ENCODE measurements around the gene SGMS1. TPM values are rescaled to one million over a fixed set of nuclear protein-coding genes. Genes with fewer than 3 reads are reported as not detected.

Gene SGMS1
- total RNA-seq, 1 donor from 2014 or later, result 24.1 TPM

DNA sequence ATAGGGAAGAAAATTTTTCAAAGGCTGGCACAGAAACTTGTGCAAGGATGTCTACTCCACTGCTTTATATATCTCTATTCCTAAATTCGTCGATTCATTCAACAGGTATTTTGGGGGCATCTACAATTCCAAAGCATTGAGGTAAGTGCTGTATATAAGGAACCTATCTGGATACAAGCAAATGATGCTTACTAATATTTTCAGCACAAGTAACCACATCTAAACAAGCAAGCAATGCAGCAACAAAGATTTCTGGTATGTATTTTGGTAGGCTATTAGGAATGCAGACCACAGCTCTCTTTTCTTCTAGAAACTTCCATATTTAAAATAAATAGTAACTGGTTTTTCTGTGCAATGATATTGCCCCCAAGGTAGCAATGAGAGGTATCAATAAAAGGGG, 183.9 kb downstream of the SGMS1 start:
- no peak for DNase-seq
- Mint-ChIP-seq H3K4me1 (ENCODE audit: low read depth, unreplicated experiment) (no peaks in the 10 kb centered on the region), H3K27me3 (ENCODE audit: unreplicated experiment) (no peaks in the 10 kb centered on the region), H3K36me3 (ENCODE audit: unreplicated experiment) (no peaks in the 10 kb centered on the region), H3K9me3 (ENCODE audit: unreplicated experiment) (no peaks in the 10 kb centered on the region), H3K4me3 (ENCODE audit: unreplicated experiment) (no peak overlapping the region), H3K27ac (ENCODE audit: unreplicated experiment) (no peak overlapping the region)
- TF ChIP-seq, protein P1, sequence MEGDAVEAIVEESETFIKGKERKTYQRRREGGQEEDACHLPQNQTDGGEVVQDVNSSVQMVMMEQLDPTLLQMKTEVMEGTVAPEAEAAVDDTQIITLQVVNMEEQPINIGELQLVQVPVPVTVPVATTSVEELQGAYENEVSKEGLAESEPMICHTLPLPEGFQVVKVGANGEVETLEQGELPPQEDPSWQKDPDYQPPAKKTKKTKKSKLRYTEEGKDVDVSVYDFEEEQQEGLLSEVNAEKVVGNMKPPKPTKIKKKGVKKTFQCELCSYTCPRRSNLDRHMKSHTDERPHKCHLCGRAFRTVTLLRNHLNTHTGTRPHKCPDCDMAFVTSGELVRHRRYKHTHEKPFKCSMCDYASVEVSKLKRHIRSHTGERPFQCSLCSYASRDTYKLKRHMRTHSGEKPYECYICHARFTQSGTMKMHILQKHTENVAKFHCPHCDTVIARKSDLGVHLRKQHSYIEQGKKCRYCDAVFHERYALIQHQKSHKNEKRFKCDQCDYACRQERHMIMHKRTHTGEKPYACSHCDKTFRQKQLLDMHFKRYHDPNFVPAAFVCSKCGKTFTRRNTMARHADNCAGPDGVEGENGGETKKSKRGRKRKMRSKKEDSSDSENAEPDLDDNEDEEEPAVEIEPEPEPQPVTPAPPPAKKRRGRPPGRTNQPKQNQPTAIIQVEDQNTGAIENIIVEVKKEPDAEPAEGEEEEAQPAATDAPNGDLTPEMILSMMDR (IDR thresholded peaks at IDR 0.05; ENCODE audit: partially characterized antibody, unreplicated experiment), result no peak

GRCh38 chr10:50439187-50439586, 184.6 kb downstream of the SGMS1 start:
- H3K36me3 Mint-ChIP-seq (ENCODE audit: unreplicated experiment), result no peaks in the 10 kb centered on the region
- H3K4me3 Mint-ChIP-seq (ENCODE audit: unreplicated experiment), result no peak overlapping the region
- TF ChIP-seq, protein P1 (IDR thresholded peaks at IDR 0.05; ENCODE audit: partially characterized antibody, unreplicated experiment), result no peak
- no peaks in the 10 kb centered on the region for H3K4me1 Mint-ChIP-seq (ENCODE audit: low read depth, unreplicated experiment)
- H3K27me3 Mint-ChIP-seq (ENCODE audit: unreplicated experiment), result no peaks in the 10 kb centered on the region
- no peak overlapping the region for H3K27ac Mint-ChIP-seq (ENCODE audit: unreplicated experiment)
- H3K9me3 Mint-ChIP-seq (ENCODE audit: unreplicated experiment), result no peaks in the 10 kb centered on the region
- no peak for DNase-seq

DNA sequence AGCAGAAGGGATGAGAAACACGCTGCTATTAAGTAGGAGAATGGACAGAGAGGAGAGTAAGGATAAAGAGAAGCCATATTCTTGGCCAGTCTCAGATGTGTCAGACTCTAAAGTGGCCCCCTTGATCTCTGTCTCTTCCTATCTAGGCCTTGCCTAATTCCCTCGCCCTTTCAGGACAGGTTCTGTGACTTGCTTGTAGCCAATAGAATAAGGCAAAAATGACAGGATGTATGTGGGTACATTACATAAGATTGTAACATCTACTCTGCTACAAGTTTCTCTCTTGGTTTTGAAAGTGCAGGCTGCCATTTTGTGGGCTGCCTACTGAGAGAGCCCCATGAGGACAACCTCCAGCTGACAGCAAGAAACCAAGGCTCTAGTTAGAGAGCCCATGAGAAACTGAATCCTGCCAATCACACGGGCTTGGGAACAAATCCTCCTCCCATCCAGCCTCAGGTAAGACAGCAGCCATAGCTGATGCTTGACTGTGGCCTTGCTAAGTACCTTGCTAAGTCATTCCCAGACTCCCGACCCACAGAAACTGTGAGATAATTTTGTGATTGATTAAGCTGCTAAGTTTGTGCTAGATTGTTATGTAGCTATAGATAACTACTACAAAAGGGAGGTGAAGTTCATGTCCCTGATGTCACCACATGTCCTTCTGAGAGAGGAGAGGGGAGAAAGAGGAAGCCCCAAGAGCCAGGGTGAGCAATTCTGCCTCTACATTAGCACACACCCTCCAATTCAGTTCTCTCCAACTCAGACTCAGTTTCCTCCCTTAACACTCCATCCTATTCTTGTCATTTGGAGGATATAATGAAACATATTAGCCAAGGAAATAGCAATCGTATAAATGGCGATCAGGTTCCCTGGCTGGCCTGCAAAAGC, 185.5 kb downstream of the SGMS1 start:
- DNase-seq, result no peak

GRCh38 chr10:50437248-50437647, 186.5 kb downstream of the SGMS1 start:
- TF ChIP-seq, protein P1 (IDR thresholded peaks at IDR 0.05; ENCODE audit: partially characterized antibody, unreplicated experiment), result no peak
- no peaks in the 10 kb centered on the region for H3K4me1 Mint-ChIP-seq (ENCODE audit: low read depth, unreplicated experiment)
- peaks cover 2% of the 10 kb centered on the region for H3K27me3 Mint-ChIP-seq (ENCODE audit: unreplicated experiment)
- H3K36me3 Mint-ChIP-seq (ENCODE audit: unreplicated experiment), result no peaks in the 10 kb centered on the region
- peak overlapping the region; percentile 3 for H3K27ac Mint-ChIP-seq (ENCODE audit: unreplicated experiment)
- DNase-seq, result no peak
- H3K9me3 Mint-ChIP-seq (ENCODE audit: unreplicated experiment), result no peaks in the 10 kb centered on the region
- H3K4me3 Mint-ChIP-seq (ENCODE audit: unreplicated experiment), result no peak overlapping the region

More for the DNA sequence above, 185.5 kb downstream of the SGMS1 start:
- H3K27me3 Mint-ChIP-seq (ENCODE audit: unreplicated experiment), result peaks cover 2% of the 10 kb centered on the region
- no peaks in the 10 kb centered on the region for H3K36me3 Mint-ChIP-seq (ENCODE audit: unreplicated experiment)
- H3K27ac Mint-ChIP-seq (ENCODE audit: unreplicated experiment), result no peak overlapping the region
- H3K4me3 Mint-ChIP-seq (ENCODE audit: unreplicated experiment), result no peak overlapping the region
- H3K4me1 Mint-ChIP-seq (ENCODE audit: low read depth, unreplicated experiment), result no peaks in the 10 kb centered on the region
- H3K9me3 Mint-ChIP-seq (ENCODE audit: unreplicated experiment), result no peaks in the 10 kb centered on the region
- TF ChIP-seq, protein P1 (IDR thresholded peaks at IDR 0.05; ENCODE audit: partially characterized antibody, unreplicated experiment), result no peak

DNA sequence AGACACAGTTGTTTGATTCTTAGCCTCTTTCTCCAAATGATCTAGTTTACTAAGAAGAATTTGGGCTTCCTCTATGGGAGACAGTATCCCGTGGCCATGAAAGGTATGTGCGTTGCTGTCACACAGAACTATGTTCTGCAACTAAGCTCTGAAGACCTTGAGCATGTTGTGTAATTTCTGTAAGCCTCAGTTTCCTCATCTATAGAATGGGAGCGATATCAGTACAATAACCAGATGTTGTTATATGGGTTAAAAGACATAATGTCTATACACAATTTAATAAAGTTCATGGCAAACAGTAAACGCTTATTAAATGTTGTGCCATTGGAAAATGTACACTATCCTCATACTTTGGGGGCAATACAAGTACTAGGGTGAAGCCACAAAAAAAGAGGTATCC, 187.0 kb downstream of the SGMS1 start:
- H3K4me1 Mint-ChIP-seq (ENCODE audit: low read depth, unreplicated experiment), result no peaks in the 10 kb centered on the region
- H3K4me3 Mint-ChIP-seq (ENCODE audit: unreplicated experiment), result no peak overlapping the region
- TF ChIP-seq, protein P1 (IDR thresholded peaks at IDR 0.05; ENCODE audit: partially characterized antibody, unreplicated experiment), result no peak
- no peak overlapping the region for H3K27ac Mint-ChIP-seq (ENCODE audit: unreplicated experiment)
- no peak for DNase-seq
- no peaks in the 10 kb centered on the region for H3K9me3 Mint-ChIP-seq (ENCODE audit: unreplicated experiment)
- peaks cover 2% of the 10 kb centered on the region for H3K27me3 Mint-ChIP-seq (ENCODE audit: unreplicated experiment)
- no peaks in the 10 kb centered on the region for H3K36me3 Mint-ChIP-seq (ENCODE audit: unreplicated experiment)

Measured in glutamatergic neuron (in vitro differentiated cells).